Measurements from ENCODE around the gene KLHDC1. TPM values are rescaled to one million over a fixed set of nuclear protein-coding genes. Genes with fewer than 3 reads are reported as not detected.

Gene KLHDC1
- total and polyA plus RNA-seq, 3 experiments from 2014 or later: 1.6 to 2.7 (median 2.0) TPM

- peaks cover 69% of the 10 kb centered on the region for H3K36me3 ChIP-seq (ENCODE audit: insufficient read depth, low read length)
- H3K27ac Mint-ChIP-seq: peak overlapping the region in 5 of 8 donors; percentile 11 to 67 (median 48)
- H3K9me3 Mint-ChIP-seq: no peaks in the 10 kb centered on the region
- ChIA-PET CTCF (interaction anchor here (0.5 kb wide), 1 partner anchor 93 kb away, joined by 3 read pairs; no protein-coding TSS in a partner anchor), POLR2A (no interaction called here)
- DNase-seq: no peak
- no peaks in the 10 kb centered on the region for H3K27me3 Mint-ChIP-seq
- H3K27me3 ChIP-seq (ENCODE audit: insufficient read depth, low read length, poor library complexity, severe bottlenecking): no peaks in the 10 kb centered on the region
- H3K4me1 ChIP-seq (ENCODE audit: insufficient read depth, low read length): no peaks in the 10 kb centered on the region
- H3K4me3 ChIP-seq (ENCODE audit: low read length): no peak overlapping the region
- H3K36me3 Mint-ChIP-seq: peaks cover 15 to 90% (median 26%) of the 10 kb centered on the region in 3 donors
- no peaks in the 10 kb centered on the region for H3K9me3 ChIP-seq (ENCODE audit: low read length)
- no peak overlapping the region for H3K27ac ChIP-seq (ENCODE audit: low read depth, low read length)
- H3K4me1 Mint-ChIP-seq: peaks cover 0 to 3% (median 0%) of the 10 kb centered on the region in 3 donors
- no peak overlapping the region for H3K4me3 Mint-ChIP-seq
Measured at GRCh38 chr14:49796025-49796424, 103.1 kb downstream of the KLHDC1 start.

Other genes with a start within 250 kb of the KLHDC1 start
- 1,000 to 10,000 TPM; 1,908 to 2,102 TPM for gene RPS29, start 106.7 kb upstream of the KLHDC1 start, total RNA-seq
- gene RPS29, start 106.7 kb upstream of the KLHDC1 start, polyA plus RNA-seq: 8,830 TPM
- gene LRR1, start 94.2 kb upstream of the KLHDC1 start, total RNA-seq: 10 to 100 TPM; 51.1 to 52.2 TPM
- 13.0 TPM for gene LRR1, start 94.2 kb upstream of the KLHDC1 start, polyA plus RNA-seq
- 100 to 1,000 TPM; 236 to 273 TPM for gene RPL36AL, start 72.5 kb upstream of the KLHDC1 start, total RNA-seq
- 709 TPM for gene RPL36AL, start 72.5 kb upstream of the KLHDC1 start, polyA plus RNA-seq
- gene MGAT2, start 72.3 kb upstream of the KLHDC1 start, total RNA-seq: 10 to 100 TPM; 57.7 to 60.2 TPM
- gene MGAT2, start 72.3 kb upstream of the KLHDC1 start, polyA plus RNA-seq: 49.1 TPM
- 10 to 100 TPM; 17.6 to 18.2 TPM for gene DNAAF2, start 57.9 kb upstream of the KLHDC1 start, total RNA-seq
- gene DNAAF2, start 57.9 kb upstream of the KLHDC1 start, polyA plus RNA-seq: 21.7 TPM
- gene POLE2, start 4.9 kb upstream of the KLHDC1 start, total RNA-seq: 10 to 100 TPM; 36.3 to 37.2 TPM
- gene POLE2, start 4.9 kb upstream of the KLHDC1 start, polyA plus RNA-seq: 1.3 TPM
- gene KLHDC2, start 75.0 kb downstream of the KLHDC1 start, total RNA-seq: 10 to 100 TPM; 28.9 to 29.0 TPM
- 78.7 TPM for gene KLHDC2, start 75.0 kb downstream of the KLHDC1 start, polyA plus RNA-seq
- gene NEMF, start 159.7 kb downstream of the KLHDC1 start, total RNA-seq: 10 to 100 TPM; 69.2 to 71.9 TPM
- 48.9 TPM for gene NEMF, start 159.7 kb downstream of the KLHDC1 start, polyA plus RNA-seq
- 100 to 1,000 TPM; 168 TPM for gene ARF6, start 200.0 kb downstream of the KLHDC1 start, total RNA-seq
- 174 TPM for gene ARF6, start 200.0 kb downstream of the KLHDC1 start, polyA plus RNA-seq

All from CD8-positive, alpha-beta memory T cell (primary cell).